Stimulated activated memory B cell treated with anti-CD40 and anti-IgM and Interleukin-4, amounts not matched to agents 10 μg/mL and 1 μg/mL and 100 μg/mL, for 72 hours (primary cell): ENCODE data around the gene CYB5D1.

Experiments
- ATAC-seq: fragments of 150-1000 bp; cut with Tn5 transposase; 2 replicates; pipeline ENCODE4 v1.10.0; 2021
- H3K27ac Mint-ChIP-seq: one replicate; pipeline ENCODE4 v1.8.0; 2022; ENCODE audit warnings: mild to moderate bottlenecking, mixed read lengths
- H3K27me3 Mint-ChIP-seq: one replicate; pipeline ENCODE4 v1.8.0; 2022; ENCODE audit warnings: mixed read lengths
- H3K36me3 Mint-ChIP-seq: one replicate; pipeline ENCODE4 v1.8.0; 2022; ENCODE audit warnings: mixed read lengths
- H3K4me1 Mint-ChIP-seq: one replicate; pipeline ENCODE4 v1.8.0; 2022; ENCODE audit warnings: mixed read lengths
- H3K4me3 Mint-ChIP-seq: one replicate; pipeline ENCODE4 v1.8.0; 2022; ENCODE audit warnings: mild to moderate bottlenecking, moderate library complexity, mixed read lengths
- H3K9me3 Mint-ChIP-seq: one replicate; pipeline ENCODE4 v1.8.0; 2022; ENCODE audit warnings: mixed read lengths

Gene CYB5D1

GRCh38 chr17:7846765-7847661, 10.8 kb upstream of the CYB5D1 start:
- Mint-ChIP-seq H3K4me3 (peak overlapping the region; percentile 49), H3K9me3 (no peaks in the 10 kb centered on the region), H3K4me1 (peaks cover 60% of the 10 kb centered on the region), H3K36me3 (peaks cover 41% of the 10 kb centered on the region), H3K27ac (no peak overlapping the region), H3K27me3 (no peaks in the 10 kb centered on the region)
- no peak for ATAC-seq

GRCh38 chr17:7848131-7848579, 9.6 kb upstream of the CYB5D1 start:
- ATAC-seq: no peak
- Mint-ChIP-seq H3K36me3 (peaks cover 53% of the 10 kb centered on the region), H3K27me3 (no peaks in the 10 kb centered on the region), H3K27ac (no peak overlapping the region), H3K9me3 (no peaks in the 10 kb centered on the region), H3K4me1 (peaks cover 61% of the 10 kb centered on the region), H3K4me3 (no peak overlapping the region)

GRCh38 chr17:7848739-7849129, 9.1 kb upstream of the CYB5D1 start:
- Mint-ChIP-seq H3K27me3 (no peaks in the 10 kb centered on the region), H3K4me3 (no peak overlapping the region), H3K27ac (no peak overlapping the region), H3K9me3 (no peaks in the 10 kb centered on the region), H3K36me3 (peaks cover 56% of the 10 kb centered on the region), H3K4me1 (peaks cover 61% of the 10 kb centered on the region)
- no peak for ATAC-seq

- Mint-ChIP-seq H3K9me3 (no peaks in the 10 kb centered on the region), H3K27ac (no peak overlapping the region), H3K4me3 (no peak overlapping the region), H3K27me3 (no peaks in the 10 kb centered on the region), H3K36me3 (peaks cover 60% of the 10 kb centered on the region), H3K4me1 (peaks cover 61% of the 10 kb centered on the region)
- no peak for ATAC-seq
These were observed 8.6 kb upstream of the CYB5D1 start for GRCh38 chr17:7849130-7849750.

- Mint-ChIP-seq H3K4me1 (peaks cover 61% of the 10 kb centered on the region), H3K36me3 (peaks cover 60% of the 10 kb centered on the region), H3K4me3 (no peak overlapping the region), H3K27ac (no peak overlapping the region), H3K9me3 (no peaks in the 10 kb centered on the region), H3K27me3 (no peaks in the 10 kb centered on the region)
- no peak for ATAC-seq
These were observed 7.9 kb upstream of the CYB5D1 start for GRCh38 chr17:7849751-7850504.

GRCh38 chr17:7850701-7851437, 6.9 kb upstream of the CYB5D1 start:
- Mint-ChIP-seq H3K9me3 (no peaks in the 10 kb centered on the region), H3K4me3 (peak overlapping the region; percentile 74), H3K36me3 (peaks cover 59% of the 10 kb centered on the region), H3K4me1 (peaks cover 55% of the 10 kb centered on the region), H3K27me3 (no peaks in the 10 kb centered on the region), H3K27ac (peak overlapping the region; percentile 70)
- ATAC-seq: no peak

GRCh38 chr17:7851438-7852261, 6.2 kb upstream of the CYB5D1 start:
- ATAC-seq: peak; percentile 94
- Mint-ChIP-seq H3K36me3 (peaks cover 58% of the 10 kb centered on the region), H3K9me3 (no peaks in the 10 kb centered on the region), H3K4me1 (peaks cover 49% of the 10 kb centered on the region), H3K27me3 (no peaks in the 10 kb centered on the region), H3K27ac (peak overlapping the region; percentile 70), H3K4me3 (peak overlapping the region; percentile 74)

GRCh38 chr17:7852262-7852670, 5.5 kb upstream of the CYB5D1 start:
- Mint-ChIP-seq H3K9me3 (no peaks in the 10 kb centered on the region), H3K27me3 (no peaks in the 10 kb centered on the region), H3K4me3 (no peak overlapping the region), H3K4me1 (peaks cover 43% of the 10 kb centered on the region), H3K27ac (peak overlapping the region; percentile 70), H3K36me3 (peaks cover 52% of the 10 kb centered on the region)
- no peak for ATAC-seq

GRCh38 chr17:7852919-7853690, 4.7 kb upstream of the CYB5D1 start:
- H3K4me3 Mint-ChIP-seq: no peak overlapping the region
- H3K27me3 Mint-ChIP-seq: no peaks in the 10 kb centered on the region
- H3K27ac Mint-ChIP-seq: no peak overlapping the region
- H3K4me1 Mint-ChIP-seq: peaks cover 40% of the 10 kb centered on the region
- ATAC-seq: no peak
- peaks cover 48% of the 10 kb centered on the region for H3K36me3 Mint-ChIP-seq
- H3K9me3 Mint-ChIP-seq: no peaks in the 10 kb centered on the region

GRCh38 chr17:7853691-7854038, 4.1 kb upstream of the CYB5D1 start:
- H3K4me3 Mint-ChIP-seq: no peak overlapping the region
- no peaks in the 10 kb centered on the region for H3K9me3 Mint-ChIP-seq
- peaks cover 36% of the 10 kb centered on the region for H3K4me1 Mint-ChIP-seq
- no peak overlapping the region for H3K27ac Mint-ChIP-seq
- peaks cover 48% of the 10 kb centered on the region for H3K36me3 Mint-ChIP-seq
- ATAC-seq: no peak
- H3K27me3 Mint-ChIP-seq: no peaks in the 10 kb centered on the region

GRCh38 chr17:7854078-7854777, 3.6 kb upstream of the CYB5D1 start:
- no peaks in the 10 kb centered on the region for H3K9me3 Mint-ChIP-seq
- H3K27me3 Mint-ChIP-seq: no peaks in the 10 kb centered on the region
- no peak for ATAC-seq
- no peak overlapping the region for H3K4me3 Mint-ChIP-seq
- no peak overlapping the region for H3K27ac Mint-ChIP-seq
- peaks cover 36% of the 10 kb centered on the region for H3K4me1 Mint-ChIP-seq
- peaks cover 48% of the 10 kb centered on the region for H3K36me3 Mint-ChIP-seq

- H3K4me3 Mint-ChIP-seq: no peak within 1 kb of the TSS
- no peaks in the 10 kb centered on the region for H3K27me3 Mint-ChIP-seq
- no peak within 1 kb of the TSS for H3K27ac Mint-ChIP-seq
- peaks cover 28% of the 10 kb centered on the region for H3K4me1 Mint-ChIP-seq
- H3K9me3 Mint-ChIP-seq: no peaks in the 10 kb centered on the region
- peaks cover 42% of the 10 kb centered on the region for H3K36me3 Mint-ChIP-seq
- ATAC-seq: no peak
These were observed 2.7 kb upstream of the CYB5D1 start, which contains the start of gene TMEM88 for GRCh38 chr17:7854851-7855659. Gene TMEM88, plus strand, starts transcription at chr17:7855066. Its CDS starts 9 bp downstream, at chr17:7855075.
